ENCODE measurements around the gene PCDH12. TPM values are rescaled to one million over a fixed set of nuclear protein-coding genes. Genes with fewer than 3 reads are reported as not detected.

Gene PCDH12
- total and polyA plus RNA-seq, 8 donors = 0.32 to 1.7 (median 0.93) TPM

GRCh38 chr5:141978389-141978788, 20.4 kb upstream of the PCDH12 start:
- Histone ChIP-seq H3K9me3 (no peaks in the 10 kb centered on the region), H3K4me3 (no peak overlapping the region), H3K27ac (no peak overlapping the region), H3K36me3 (peaks cover 0 to 61% (median 37%) of the 10 kb centered on the region in 3 donors), H3K27me3 (no peaks in the 10 kb centered on the region), H3K4me1 (peaks cover 0 to 4% (median 0%) of the 10 kb centered on the region in 3 donors)
- ATAC-seq = no peak
- no peak for FAIRE-seq
- intact Hi-C loops (cut with DNase I) = no loop called here
- DNase-seq = no peak
- no peak for TF ChIP-seq CTCF (IDR thresholded peaks at IDR 0.05)

GRCh38 chr5:141976176-141976575, 18.2 kb upstream of the PCDH12 start:
- TF ChIP-seq CTCF (IDR thresholded peaks at IDR 0.05) = no peak
- Histone ChIP-seq H3K27me3 (no peaks in the 10 kb centered on the region), H3K36me3 (peaks cover 0 to 54% (median 21%) of the 10 kb centered on the region in 3 donors), H3K4me3 (no peak overlapping the region), H3K4me1 (peaks cover 0 to 4% (median under 1%) of the 10 kb centered on the region in 3 donors), H3K27ac (no peak overlapping the region), H3K9me3 (no peaks in the 10 kb centered on the region)
- DNase-seq (no peak), ATAC-seq (no peak), FAIRE-seq (no peak)
- WGBS, 2 donors = 94 to 96% methylated on average over 6 of the region's 6 CpGs
- intact Hi-C loops (cut with DNase I) = no loop called here

- DNase-seq = no peak
- peaks cover 0 to 37% (median 13%) of the 10 kb centered on the region in 3 donors for H3K36me3 ChIP-seq
- H3K27me3 ChIP-seq = no peaks in the 10 kb centered on the region
- 66 to 78% methylated on average over 1 of the region's 1 CpG for WGBS, 2 donors
- no peak overlapping the region for H3K4me3 ChIP-seq
- intact Hi-C loops (cut with DNase I) = no loop called here
- H3K4me1 ChIP-seq = peaks cover 13 to 16% (median 16%) of the 10 kb centered on the region in 3 donors
- H3K9me3 ChIP-seq = no peaks in the 10 kb centered on the region
- TF ChIP-seq CTCF (IDR thresholded peaks at IDR 0.05) = no peak
- H3K27ac ChIP-seq = no peak overlapping the region
- no peak for ATAC-seq
- no peak for FAIRE-seq
These were observed 16.0 kb upstream of the PCDH12 start for GRCh38 chr5:141973871-141974595.

GRCh38 chr5:141969783-141970771, 12.1 kb upstream of the PCDH12 start:
- Histone ChIP-seq H3K4me3 (peak overlapping the region; percentile 64 to 87 (median 78)), H3K27me3 (no peaks in the 10 kb centered on the region), H3K4me1 (peaks cover 13 to 19% (median 16%) of the 10 kb centered on the region in 3 donors), H3K9me3 (no peaks in the 10 kb centered on the region), H3K36me3 (peaks cover 0 to 17% (median 6%) of the 10 kb centered on the region in 3 donors), H3K27ac (peak overlapping the region in 3 of 4 donors; percentile 92 to 95 (median 93))
- no peak for FAIRE-seq
- no peak for TF ChIP-seq CTCF (IDR thresholded peaks at IDR 0.05)
- intact Hi-C loops (cut with DNase I) = no loop called here
- ATAC-seq = peak in 1 of 4 donors; percentile 15
- WGBS, 2 donors = 60 to 69% methylated on average over 2 of the region's 2 CpGs
- DNase-seq = no peak

Measured in pancreas (tissue), 10 donors.